ENCODE data around the gene HACD3.
A peak's percentile ranks its signal among the peaks of the same experiment; 100 is the strongest.

HACD3 gene

GRCh38 chr15:65528461-65529060 lies 1.7 kb upstream of the HACD3 start:
- no peak for TF ChIP-seq CTCF (IDR thresholded peaks at IDR 0.05; ENCODE audit: control insufficient read depth, extremely low read depth, insufficient read depth)
- H3K4me3 ChIP-seq (ENCODE audit: low read depth, low read length) = no peak overlapping the region
- DNase-seq (ENCODE audit: low read depth) = no peak

GRCh38 chr15:65529762-65530317 lies 423 bp upstream of the HACD3 start:
- H3K4me3 ChIP-seq (ENCODE audit: low read depth, low read length) = peak overlapping the region; percentile 92
- DNase-seq (ENCODE audit: low read depth) = no peak
- TF ChIP-seq CTCF (IDR thresholded peaks at IDR 0.05; ENCODE audit: control insufficient read depth, extremely low read depth, insufficient read depth) = no peak

GRCh38 chr15:65532738-65533051 lies 2.4 kb downstream of the HACD3 start:
- DNase-seq (ENCODE audit: low read depth) = no peak
- peak overlapping the region; percentile 50 for H3K4me3 ChIP-seq (ENCODE audit: low read depth, low read length)
- no peak for TF ChIP-seq CTCF (IDR thresholded peaks at IDR 0.05; ENCODE audit: control insufficient read depth, extremely low read depth, insufficient read depth)

GRCh38 chr15:65533057-65533756 lies 2.9 kb downstream of the HACD3 start:
- peak overlapping the region; percentile 50 for H3K4me3 ChIP-seq (ENCODE audit: low read depth, low read length)
- TF ChIP-seq CTCF (IDR thresholded peaks at IDR 0.05; ENCODE audit: control insufficient read depth, extremely low read depth, insufficient read depth) = no peak
- DNase-seq (ENCODE audit: low read depth) = no peak

GRCh38 chr15:65535192-65535591 lies 4.9 kb downstream of the HACD3 start:
- peak overlapping the region; percentile 50; the same call in 1 of the 2 replicates for H3K4me3 ChIP-seq (ENCODE audit: low read depth, low read length)
- no peak for DNase-seq (ENCODE audit: low read depth)
- no peak for TF ChIP-seq CTCF (IDR thresholded peaks at IDR 0.05; ENCODE audit: control insufficient read depth, extremely low read depth, insufficient read depth)

GRCh38 chr15:65540314-65540713 lies 10.1 kb downstream of the HACD3 start:
- TF ChIP-seq CTCF (IDR thresholded peaks at IDR 0.05; ENCODE audit: control insufficient read depth, extremely low read depth, insufficient read depth) = no peak
- no peak for DNase-seq (ENCODE audit: low read depth)
- H3K4me3 ChIP-seq (ENCODE audit: low read depth, low read length) = no peak overlapping the region
